Mononuclear cell (primary cell): ENCODE results near the gene GPR37L1. TPM values are rescaled to one million over a fixed set of nuclear protein-coding genes. Genes with fewer than 3 reads are reported as not detected.
"Not testable (repeated sequence)": the region's sequence is repeated elsewhere in the genome, so short reads cannot be mapped to it uniquely, and the experiment has no call there.

Experiments used
- H3K27me3 ChIP-seq: 2 replicates; pipeline ENCODE4 v1.6.0; 2011; ENCODE audit warnings: low read length, control low read depth; ENCODE audit not compliant: insufficient read depth
- H3K4me1 ChIP-seq: 2 replicates; pipeline ENCODE4 v1.5.1; 2011; ENCODE audit warnings: mild to moderate bottlenecking, low read length, control low read depth; ENCODE audit not compliant: insufficient read depth
- H3K4me3 ChIP-seq: 2 replicates; pipeline ENCODE4 v1.5.1; 2011; ENCODE audit warnings: mild to moderate bottlenecking, low read length, moderate library complexity
- H3K9me3 ChIP-seq: 2 replicates; pipeline ENCODE4 v1.5.1; 2011; ENCODE audit warnings: low read depth, mild to moderate bottlenecking, control low read depth, low read length
- total RNA-seq: library from RNA; depleted of rRNA; stranded (reverse); fragments of >200 nt; gene quantifications from one replicate; pipeline ENCODE4 v1.2.3, GENCODE V29; 2012

The GPR37L1 gene
- total RNA-seq, 1 donor: not detected

GRCh38 chr1:202163281-202164270 lies 40.9 kb downstream of the GPR37L1 start:
- H3K27me3 ChIP-seq: no peaks in the 10 kb centered on the region
- no peaks in the 10 kb centered on the region for H3K9me3 ChIP-seq
- peaks cover 78% of the 10 kb centered on the region for H3K4me1 ChIP-seq
- no peak overlapping the region for H3K4me3 ChIP-seq

- H3K4me1 ChIP-seq: peaks cover 69% of the 10 kb centered on the region
- no peak overlapping the region for H3K4me3 ChIP-seq
- no peaks in the 10 kb centered on the region for H3K27me3 ChIP-seq
- no peaks in the 10 kb centered on the region for H3K9me3 ChIP-seq
These were observed 41.7 kb downstream of the GPR37L1 start for GRCh38 chr1:202164271-202165037.

GRCh38 chr1:202165267-202165941 lies 42.7 kb downstream of the GPR37L1 start:
- no peak overlapping the region for H3K4me3 ChIP-seq
- H3K4me1 ChIP-seq: peaks cover 60% of the 10 kb centered on the region
- H3K9me3 ChIP-seq: no peaks in the 10 kb centered on the region
- no peaks in the 10 kb centered on the region for H3K27me3 ChIP-seq

GRCh38 chr1:202165942-202166843 lies 43.5 kb downstream of the GPR37L1 start:
- H3K4me3 ChIP-seq: no peak overlapping the region
- H3K4me1 ChIP-seq: peaks cover 52% of the 10 kb centered on the region
- no peaks in the 10 kb centered on the region for H3K27me3 ChIP-seq
- H3K9me3 ChIP-seq: no peaks in the 10 kb centered on the region

GRCh38 chr1:202167054-202167453 lies 44.3 kb downstream of the GPR37L1 start:
- H3K9me3 ChIP-seq, H3K4me3 ChIP-seq, H3K27me3 ChIP-seq: not testable (repeated sequence)
- H3K4me1 ChIP-seq: peaks cover 43% of the 10 kb centered on the region

GRCh38 chr1:202167708-202168415 lies 45.1 kb downstream of the GPR37L1 start:
- Histone ChIP-seq H3K4me3 (no peak overlapping the region), H3K9me3 (no peaks in the 10 kb centered on the region), H3K4me1 (peaks cover 35% of the 10 kb centered on the region), H3K27me3 (no peaks in the 10 kb centered on the region)

- Histone ChIP-seq H3K4me1 (peaks cover 25% of the 10 kb centered on the region), H3K4me3 (no peak overlapping the region), H3K27me3 (no peaks in the 10 kb centered on the region), H3K9me3 (no peaks in the 10 kb centered on the region)
These were observed 46.1 kb downstream of the GPR37L1 start for GRCh38 chr1:202168861-202169260.

GRCh38 chr1:202170726-202171125 lies 48.0 kb downstream of the GPR37L1 start:
- no peaks in the 10 kb centered on the region for H3K27me3 ChIP-seq
- no peaks in the 10 kb centered on the region for H3K9me3 ChIP-seq
- H3K4me1 ChIP-seq: peaks cover 7% of the 10 kb centered on the region
- H3K4me3 ChIP-seq: no peak overlapping the region

GRCh38 chr1:202171292-202172014 lies 48.7 kb downstream of the GPR37L1 start:
- Histone ChIP-seq H3K4me1 (no peaks in the 10 kb centered on the region), H3K27me3 (no peaks in the 10 kb centered on the region), H3K9me3 (no peaks in the 10 kb centered on the region), H3K4me3 (no peak overlapping the region)

- no peaks in the 10 kb centered on the region for H3K4me1 ChIP-seq
- no peak overlapping the region for H3K4me3 ChIP-seq
- no peaks in the 10 kb centered on the region for H3K27me3 ChIP-seq
- H3K9me3 ChIP-seq: no peaks in the 10 kb centered on the region
These were observed 49.3 kb downstream of the GPR37L1 start for GRCh38 chr1:202172015-202172355.

- no peaks in the 10 kb centered on the region for H3K27me3 ChIP-seq
- H3K4me1 ChIP-seq: no peaks in the 10 kb centered on the region
- no peak overlapping the region for H3K4me3 ChIP-seq
- no peaks in the 10 kb centered on the region for H3K9me3 ChIP-seq
These were observed 51.3 kb downstream of the GPR37L1 start for GRCh38 chr1:202173993-202174392.

GRCh38 chr1:202176949-202177927 lies 54.5 kb downstream of the GPR37L1 start:
- H3K4me1 ChIP-seq: no peaks in the 10 kb centered on the region
- no peaks in the 10 kb centered on the region for H3K27me3 ChIP-seq
- no peak overlapping the region for H3K4me3 ChIP-seq
- no peaks in the 10 kb centered on the region for H3K9me3 ChIP-seq
